T47D (cell line): ENCODE results near the gene ATXN1.

Experiments used
- DNase-seq, 2 experiments: peaks; one replicate each; pipeline versions ENCODE4 v3.0.0 to v3.0.0-alpha.2; 2011 to 2012; ENCODE audit warnings: low read depth in 1 of 2, low spot score in 1 of 2
- JUND ChIP-seq: IDR thresholded peaks from 2 replicates; pipeline ENCODE4 v1.6.1; 2012; ENCODE audit warnings: low read depth
- in situ Hi-C: cut with HindIII; loops from 2 replicates; pipeline ENCODE4 v1.10.0; 2016; ENCODE audit warnings: low sequenced_read_pairs, low pct_unique_long_range_greater_than_20kb

Gene ATXN1

DNA sequence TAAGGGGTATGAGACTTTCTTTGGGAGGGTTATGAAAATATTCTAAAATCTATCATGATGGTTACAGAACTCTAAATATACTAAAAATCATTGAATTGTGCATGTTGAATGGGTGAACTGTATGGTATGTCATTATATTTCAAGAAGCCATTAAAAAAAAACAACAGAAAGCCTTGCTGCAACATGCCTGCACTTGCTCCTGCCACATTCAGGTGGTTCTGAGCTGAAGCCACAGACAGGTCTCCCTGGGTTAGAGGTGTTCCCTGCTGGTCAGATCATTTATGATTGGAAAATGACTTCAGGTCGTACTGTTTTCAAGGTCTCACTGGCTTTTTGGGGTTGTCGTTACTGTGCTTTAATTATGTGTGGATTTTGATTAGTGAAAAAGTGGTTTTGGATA lies 509.6 kb downstream of the ATXN1 start:
- TF ChIP-seq JUND, result no peak
- in situ Hi-C loops, result no loop called here
- no peak for DNase-seq

DNA sequence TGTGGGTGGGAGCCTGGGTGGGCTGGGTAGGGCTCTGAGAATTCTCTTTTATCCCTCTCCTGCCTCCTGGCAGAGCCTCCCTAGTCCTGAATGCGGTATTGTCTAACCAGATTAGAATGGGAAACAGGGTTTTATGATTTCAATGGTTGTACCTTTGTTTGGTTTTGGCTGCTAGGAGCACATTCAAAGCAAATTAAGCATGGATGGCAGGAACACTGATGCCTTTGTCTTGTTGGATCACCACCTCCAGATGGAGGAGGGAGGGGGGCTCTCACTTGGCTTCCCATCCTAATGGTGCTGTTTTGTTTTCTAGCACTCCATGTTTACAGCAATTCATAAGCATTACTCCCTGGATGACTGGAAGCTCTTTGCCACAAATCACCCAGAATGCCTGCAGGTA lies 511.3 kb downstream of the ATXN1 start:
- no peak for TF ChIP-seq JUND
- in situ Hi-C loops, result no loop called here
- DNase-seq, result no peak
